ENCODE measurements around the gene ZFAND3.

ZFAND3 gene

GRCh38 chr6:37826993-37827392, 7.5 kb downstream of the ZFAND3 start:
- DNase-seq (ENCODE audit: low read depth in 3 of 3, low spot score in 1 of 3), result no peak

DNA sequence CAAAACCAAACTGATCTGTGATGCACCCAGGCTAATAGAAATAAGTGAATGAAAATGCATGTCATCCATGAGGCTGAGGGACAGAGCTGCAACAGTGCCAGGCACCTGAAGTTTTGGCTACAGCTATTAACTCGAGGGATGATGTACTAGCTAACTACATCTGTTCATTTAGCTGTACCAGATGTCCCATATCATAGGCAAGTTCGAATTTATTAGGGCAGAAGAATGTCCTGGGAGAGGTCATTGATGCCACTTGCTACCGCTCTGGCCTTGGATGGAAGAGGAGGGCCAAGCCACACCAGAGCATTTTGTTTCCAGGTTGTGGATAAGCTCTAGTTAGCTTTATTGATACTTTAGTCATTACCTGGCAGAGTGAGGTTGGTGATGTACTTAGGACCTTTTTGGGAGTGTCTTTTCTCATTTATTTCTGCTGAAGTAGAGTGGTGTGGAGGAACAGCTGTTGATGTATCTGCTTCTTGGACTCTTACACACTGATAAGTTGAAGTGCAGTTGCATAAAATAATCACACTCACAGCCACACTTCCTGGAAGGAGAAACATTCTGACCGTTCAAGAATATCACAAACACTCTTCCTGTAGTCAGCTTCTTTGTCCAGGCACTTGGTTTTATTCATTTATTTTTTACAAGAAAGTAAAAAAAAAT, 8.2 kb downstream of the ZFAND3 start:
- no peak for DNase-seq (ENCODE audit: low read depth in 3 of 3, low spot score in 1 of 3)

DNA sequence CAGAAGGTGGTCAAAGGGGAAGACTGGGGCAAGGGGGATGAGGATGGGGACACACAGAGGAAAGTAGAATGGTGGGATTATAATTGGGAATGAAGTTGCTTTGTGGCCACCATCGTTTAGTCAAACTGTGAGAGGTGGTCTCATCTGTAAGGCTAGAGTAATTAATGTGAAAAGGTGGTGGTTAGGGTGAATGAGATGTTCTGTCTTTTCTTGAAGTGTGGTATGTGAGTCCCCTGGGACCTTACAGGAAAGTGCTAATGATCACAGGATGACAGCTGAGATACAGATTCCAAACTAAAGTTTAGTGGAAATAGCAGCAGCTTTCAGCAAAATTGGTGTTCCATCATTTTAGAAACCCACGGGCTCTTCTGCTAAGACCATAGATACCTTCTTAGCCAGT, 10.7 kb downstream of the ZFAND3 start:
- no peak for DNase-seq (ENCODE audit: low read depth in 3 of 3, low spot score in 1 of 3)

- no peak for DNase-seq (ENCODE audit: low read depth in 3 of 3, low spot score in 1 of 3)
Measured at GRCh38 chr6:37831457-37831856, 11.9 kb downstream of the ZFAND3 start.

DNA sequence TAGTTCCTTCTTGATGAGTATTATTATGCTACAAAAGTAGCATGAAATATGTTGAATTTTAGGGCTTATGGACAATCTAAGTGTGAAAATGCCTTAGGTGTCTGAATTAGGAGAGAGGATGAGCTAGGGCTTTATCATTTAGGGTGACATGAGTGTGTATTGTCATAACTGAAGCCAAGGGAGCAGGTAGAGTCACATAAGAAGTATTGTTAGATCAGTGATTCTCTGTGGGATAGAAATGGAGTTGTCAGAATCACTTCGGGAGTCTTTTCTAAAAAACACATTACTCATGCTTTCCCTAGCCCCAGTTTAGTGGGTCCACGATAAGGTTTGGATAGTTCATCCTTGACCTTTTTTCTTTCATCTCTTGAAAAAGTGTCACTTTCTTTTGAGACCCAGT, 16.4 kb downstream of the ZFAND3 start:
- DNase-seq (ENCODE audit: low read depth in 3 of 3, low spot score in 1 of 3), result no peak

DNA sequence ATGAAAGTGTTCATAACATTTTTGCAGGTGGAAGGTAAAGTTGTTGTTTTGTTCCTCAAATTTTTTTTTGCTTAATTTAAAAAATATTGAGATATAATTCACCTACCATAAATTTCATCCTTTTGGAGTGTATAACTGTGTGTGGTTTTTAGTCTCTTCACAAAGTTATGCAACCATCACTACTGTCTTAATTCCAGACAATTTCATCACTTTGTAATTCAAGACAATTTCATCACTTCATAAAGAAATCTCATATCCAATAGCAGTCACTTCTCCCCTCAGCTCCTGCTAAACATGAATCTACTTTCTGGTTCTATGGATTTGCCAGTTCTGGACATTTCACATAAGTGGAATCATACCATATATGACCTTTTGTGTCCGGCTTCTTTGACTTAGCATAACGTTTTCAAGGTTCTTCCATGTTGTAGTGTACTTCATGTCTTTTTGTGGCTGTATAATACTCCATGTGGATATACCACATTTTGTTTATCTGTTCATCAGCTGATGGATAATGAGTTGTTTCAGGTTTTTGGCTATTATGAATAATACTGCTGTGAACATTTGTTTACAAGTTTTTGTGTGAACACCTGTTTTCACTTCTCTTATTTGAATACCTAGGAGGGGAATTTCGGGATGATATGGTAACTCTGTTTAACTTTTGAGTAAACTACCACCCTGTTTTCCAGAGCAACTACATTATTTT, 18.8 kb downstream of the ZFAND3 start:
- DNase-seq (ENCODE audit: low read depth in 3 of 3, low spot score in 1 of 3), result no peak

GRCh38 chr6:37840143-37840939, 20.8 kb downstream of the ZFAND3 start:
- no peak for DNase-seq (ENCODE audit: low read depth in 3 of 3, low spot score in 1 of 3)

DNA sequence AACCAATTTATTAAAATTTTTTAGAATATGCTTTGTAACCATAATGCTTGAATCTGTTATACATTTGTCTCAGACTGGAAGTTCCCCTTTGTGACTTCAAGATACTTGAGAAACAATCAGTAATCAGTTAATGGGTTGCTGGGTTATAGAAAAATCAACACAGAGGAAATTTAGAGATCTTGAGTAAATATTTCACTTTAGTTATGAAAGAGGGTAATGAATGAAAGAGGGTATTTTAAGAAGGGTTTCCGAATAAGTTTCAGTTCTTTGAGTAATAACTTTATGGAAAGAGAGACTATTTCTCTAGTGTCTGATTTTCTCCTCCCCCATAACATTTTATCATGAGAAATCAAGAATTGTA, 21.4 kb downstream of the ZFAND3 start:
- no peak for DNase-seq (ENCODE audit: low read depth in 3 of 3, low spot score in 1 of 3)

DNA sequence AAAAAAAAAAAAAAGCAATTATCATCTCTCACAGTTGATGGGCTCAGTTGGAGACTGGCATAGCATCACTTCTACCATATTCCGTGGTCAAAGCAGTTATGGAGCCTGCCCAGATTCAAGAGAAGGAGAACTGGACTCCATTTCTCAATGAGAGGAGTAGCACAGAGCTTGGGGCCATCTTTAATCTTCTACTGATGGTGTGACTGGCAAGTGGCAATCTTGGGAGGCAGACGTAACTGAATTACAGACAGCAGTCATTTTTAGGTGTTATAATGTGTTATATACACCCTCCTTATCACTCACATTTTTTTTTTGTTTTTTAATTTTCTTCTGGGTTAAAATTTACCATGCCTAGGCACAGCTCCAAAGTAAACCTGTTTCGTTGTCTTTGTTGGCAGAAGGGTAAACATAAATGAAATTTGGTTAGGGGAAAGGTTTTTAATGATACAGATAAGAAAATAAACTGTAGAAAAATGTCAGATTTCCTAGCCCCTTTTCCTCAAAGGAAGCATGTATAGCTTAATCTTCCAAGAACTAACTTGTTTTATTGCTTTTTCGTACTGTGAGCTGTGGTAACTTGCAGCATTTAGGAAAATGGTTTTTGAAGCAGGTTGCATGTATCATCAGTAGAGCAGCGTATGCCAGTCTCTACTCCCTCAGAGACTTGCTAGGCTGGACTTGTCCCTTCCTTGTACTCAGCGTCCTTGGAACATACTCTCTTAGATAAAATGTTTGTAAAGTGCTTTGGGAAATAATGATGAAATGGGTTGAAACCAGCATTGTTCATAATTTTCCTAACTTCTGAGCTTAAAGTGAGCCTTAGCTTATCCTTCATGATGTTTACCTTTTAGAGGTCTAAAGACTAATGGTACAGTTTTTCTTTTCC, 25.7 kb downstream of the ZFAND3 start:
- no peak for DNase-seq (ENCODE audit: low read depth in 3 of 3, low spot score in 1 of 3)

GRCh38 chr6:37845930-37846329, 26.4 kb downstream of the ZFAND3 start:
- no peak for DNase-seq (ENCODE audit: low read depth in 3 of 3, low spot score in 1 of 3)

GRCh38 chr6:37847704-37848103, 28.2 kb downstream of the ZFAND3 start:
- DNase-seq (ENCODE audit: low read depth in 3 of 3, low spot score in 1 of 3), result no peak

- DNase-seq (ENCODE audit: low read depth in 3 of 3, low spot score in 1 of 3), result no peak
Measured at GRCh38 chr6:37848371-37848770, 28.8 kb downstream of the ZFAND3 start.

DNA sequence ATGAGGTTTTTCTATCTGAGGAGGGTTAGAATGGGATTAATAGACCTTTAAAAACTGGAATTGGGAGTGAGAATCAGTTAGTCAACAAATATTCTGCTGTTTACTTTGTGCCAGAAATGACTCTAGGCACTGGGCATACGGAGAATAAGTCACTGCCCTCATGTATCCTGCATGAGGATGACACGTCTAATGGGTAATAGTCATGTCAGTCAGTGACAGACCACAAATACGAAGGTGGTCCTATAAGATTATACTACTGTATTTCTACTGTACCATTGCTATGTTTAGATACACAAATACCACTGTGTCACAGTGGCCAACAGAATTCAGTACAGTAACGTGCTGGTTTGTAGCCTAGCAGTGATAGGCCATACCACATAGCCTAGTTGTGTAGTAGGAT, 30.7 kb downstream of the ZFAND3 start:
- no peak for DNase-seq (ENCODE audit: low read depth in 3 of 3, low spot score in 1 of 3)

- DNase-seq (ENCODE audit: low read depth in 3 of 3, low spot score in 1 of 3), result no peak
Measured at GRCh38 chr6:37850728-37851285, 31.3 kb downstream of the ZFAND3 start.

- no peak for DNase-seq (ENCODE audit: low read depth in 3 of 3, low spot score in 1 of 3)
Measured at GRCh38 chr6:37851997-37852524, 32.5 kb downstream of the ZFAND3 start.

- no peak for DNase-seq (ENCODE audit: low read depth in 3 of 3, low spot score in 1 of 3)
Measured at GRCh38 chr6:37856285-37856684, 36.8 kb downstream of the ZFAND3 start.

DNA sequence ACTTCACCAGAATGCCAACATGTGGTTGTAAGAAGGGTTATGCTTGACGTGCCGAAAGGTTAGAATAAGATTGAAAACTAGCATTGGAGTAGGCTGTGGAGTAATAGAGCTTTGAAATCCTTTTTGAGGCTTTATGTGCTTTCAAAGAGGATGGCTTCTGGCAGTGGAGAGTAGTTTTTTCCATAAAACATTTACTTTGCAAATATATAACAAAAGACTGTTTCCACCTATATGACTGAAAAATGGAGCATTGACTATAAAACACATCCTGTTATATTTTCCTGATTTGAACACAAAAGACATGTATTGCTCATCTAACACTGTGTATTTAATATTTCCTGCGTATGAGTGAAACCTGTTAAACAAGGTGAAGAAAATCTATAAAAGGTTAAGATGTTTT, 38.8 kb downstream of the ZFAND3 start:
- DNase-seq (ENCODE audit: low read depth in 3 of 3, low spot score in 1 of 3), result no peak

GRCh38 chr6:37860226-37860839, 40.8 kb downstream of the ZFAND3 start:
- no peak for DNase-seq (ENCODE audit: low read depth in 3 of 3, low spot score in 1 of 3)

DNA sequence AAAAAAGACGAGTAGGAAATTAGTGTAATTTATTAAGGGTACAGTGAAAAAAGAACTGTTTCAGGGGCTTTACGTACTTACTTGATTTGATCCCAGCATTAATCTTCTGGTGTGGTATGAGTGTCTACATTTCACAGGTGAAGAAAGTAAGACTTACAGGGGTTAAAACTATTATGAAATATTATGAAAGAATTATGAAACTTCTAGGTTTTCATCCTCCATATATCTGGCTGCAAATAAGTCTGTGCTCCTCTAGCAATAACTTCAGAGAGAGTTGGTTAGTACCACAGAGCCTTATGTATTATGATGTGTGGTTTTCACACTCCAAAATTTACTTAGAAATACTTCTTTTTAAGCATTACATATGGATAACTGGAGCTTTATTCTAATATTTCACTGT, 41.9 kb downstream of the ZFAND3 start:
- no peak for DNase-seq (ENCODE audit: low read depth in 3 of 3, low spot score in 1 of 3)

- no peak for DNase-seq (ENCODE audit: low read depth in 3 of 3, low spot score in 1 of 3)
Measured at GRCh38 chr6:37862430-37862829, 42.9 kb downstream of the ZFAND3 start.
